Neural progenitor cell (in vitro differentiated cells): ENCODE results near the gene RELL2. TPM values are rescaled to one million over a fixed set of nuclear protein-coding genes. Genes with fewer than 3 reads are reported as not detected.

ENCODE experiments used
- DNase-seq: peaks from one replicate; pipeline ENCODE4 v3.0.0-alpha.2; 2016; ENCODE audit warnings: low spot score
- H2AFZ ChIP-seq: fragments of 200-600 bp; sonication (generic); replicated peaks from 2 replicates; pipeline ENCODE4 v1.6.1; 2016; ENCODE audit warnings: antibody characterized with exemption
- H3F3A ChIP-seq: fragments of 200-600 bp; sonication (generic); 2 replicates; pipeline ENCODE4 v1.6.1; 2016; ENCODE audit warnings: antibody characterized with exemption, low read depth
- H3K27ac ChIP-seq: fragments of 200-600 bp; sonication (generic); 2 replicates; pipeline ENCODE4 v1.5.1; 2016; ENCODE audit warnings: mild to moderate bottlenecking
- H3K27me3 ChIP-seq: fragments of 200-600 bp; sonication (generic); 2 replicates; pipeline ENCODE4 v1.6.1; 2016; ENCODE audit warnings: mild to moderate bottlenecking, moderate library complexity
- H3K36me3 ChIP-seq: fragments of 200-600 bp; sonication (generic); 2 replicates; pipeline ENCODE4 v1.5.1; 2016
- H3K4me1 ChIP-seq: fragments of 200-600 bp; sonication (generic); 2 replicates; pipeline ENCODE4 v1.6.1; 2016; ENCODE audit warnings: mixed run types
- H3K4me2 ChIP-seq: fragments of 200-600 bp; sonication (generic); 2 replicates; pipeline ENCODE4 v1.6.1; 2016
- H3K4me3 ChIP-seq: fragments of 200-600 bp; sonication (generic); 2 replicates; pipeline ENCODE4 v1.5.1; 2016
- H3K79me2 ChIP-seq: fragments of 200-600 bp; sonication (generic); 2 replicates; pipeline ENCODE4 v1.6.1; 2016; ENCODE audit warnings: low read depth
- H3K9ac ChIP-seq: fragments of 200-600 bp; sonication (generic); 2 replicates; pipeline ENCODE4 v1.6.1; 2016
- H3K9me3 ChIP-seq: fragments of 200-600 bp; sonication (generic); 2 replicates; pipeline ENCODE4 v1.5.1; 2016; ENCODE audit warnings: low read depth
- H4K20me1 ChIP-seq: fragments of 200-600 bp; sonication (generic); 2 replicates; pipeline ENCODE4 v1.6.1; 2016; ENCODE audit warnings: low read depth
- H3K27ac Mint-ChIP-seq: 3 replicates; pipeline ENCODE4 v1.8.0; 2021; ENCODE audit warnings: mixed read lengths
- H3K27me3 Mint-ChIP-seq: 2 replicates; pipeline ENCODE4 v1.8.0; 2022; ENCODE audit warnings: low read depth, mild to moderate bottlenecking, inconsistent platforms, moderate library complexity, mixed read lengths; ENCODE audit not compliant: insufficient read depth
- H3K36me3 Mint-ChIP-seq: 3 replicates; pipeline ENCODE4 v1.8.0; 2021; ENCODE audit warnings: mixed read lengths
- H3K4me1 Mint-ChIP-seq: 3 replicates; pipeline ENCODE4 v1.8.0; 2021; ENCODE audit warnings: mixed read lengths
- H3K4me3 Mint-ChIP-seq: 3 replicates; pipeline ENCODE4 v1.8.0; 2021; ENCODE audit warnings: mild to moderate bottlenecking, moderate library complexity, mixed read lengths
- H3K9me3 Mint-ChIP-seq: 3 replicates; pipeline ENCODE4 v1.8.0; 2020; ENCODE audit warnings: mixed read lengths
- CTCF ChIP-seq: fragments of 200-600 bp; sonication (generic); IDR thresholded peaks from 2 replicates; pipeline ENCODE4 v1.5.1; 2017; ENCODE audit warnings: antibody characterized with exemption, mild to moderate bottlenecking
- EZH2 ChIP-seq: fragments of 200-600 bp; sonication (generic); IDR thresholded peaks from 2 replicates; pipeline ENCODE4 v1.6.1; 2017; ENCODE audit warnings: antibody characterized with exemption, mild to moderate bottlenecking, moderate library complexity
- EZH2phosphoT487 ChIP-seq: fragments of 200-600 bp; sonication (generic); IDR thresholded peaks from 2 replicates; pipeline ENCODE4 v1.6.1; 2017; ENCODE audit warnings: antibody characterized with exemption
- total RNA-seq: library from RNA; depleted of rRNA; stranded (reverse); fragments of >200 nt; gene quantifications from 2 replicates; pipeline ENCODE4 v1.2.3, GENCODE V29; 2015; ENCODE audit warnings: low replicate concordance

The RELL2 gene
- total RNA-seq, 1 donor from 2014 or later: 0.30 TPM

- no peaks in the 10 kb centered on the region for H3K9me3 Mint-ChIP-seq
- Histone ChIP-seq H3K27ac (no peak overlapping the region), H2AFZ (no peak overlapping the region), H4K20me1 (peaks cover 9% of the 10 kb centered on the region), H3K4me1 (peaks cover 40% of the 10 kb centered on the region), H3K9ac (no peak overlapping the region), H3K79me2 (peaks cover 100% of the 10 kb centered on the region), H3K9me3 (no peaks in the 10 kb centered on the region), H3F3A (peaks cover 30% of the 10 kb centered on the region), H3K36me3 (no peaks in the 10 kb centered on the region), H3K4me2 (peak overlapping the region; percentile 61), H3K4me3 (peak overlapping the region; percentile 12), H3K27me3 (no peaks in the 10 kb centered on the region)
- H3K36me3 Mint-ChIP-seq: peaks cover 14% of the 10 kb centered on the region
- H3K4me1 Mint-ChIP-seq: peaks cover 35% of the 10 kb centered on the region
- no peak for DNase-seq
- H3K27ac Mint-ChIP-seq: no peak overlapping the region
- TF ChIP-seq EZH2phosphoT487: no peak
- no peak for TF ChIP-seq CTCF
- TF ChIP-seq EZH2: no peak
- peaks cover 5% of the 10 kb centered on the region for H3K27me3 Mint-ChIP-seq
- no peak overlapping the region for H3K4me3 Mint-ChIP-seq
These were observed 23.5 kb upstream of the RELL2 start for GRCh38 chr5:141613344-141613743.

DNA sequence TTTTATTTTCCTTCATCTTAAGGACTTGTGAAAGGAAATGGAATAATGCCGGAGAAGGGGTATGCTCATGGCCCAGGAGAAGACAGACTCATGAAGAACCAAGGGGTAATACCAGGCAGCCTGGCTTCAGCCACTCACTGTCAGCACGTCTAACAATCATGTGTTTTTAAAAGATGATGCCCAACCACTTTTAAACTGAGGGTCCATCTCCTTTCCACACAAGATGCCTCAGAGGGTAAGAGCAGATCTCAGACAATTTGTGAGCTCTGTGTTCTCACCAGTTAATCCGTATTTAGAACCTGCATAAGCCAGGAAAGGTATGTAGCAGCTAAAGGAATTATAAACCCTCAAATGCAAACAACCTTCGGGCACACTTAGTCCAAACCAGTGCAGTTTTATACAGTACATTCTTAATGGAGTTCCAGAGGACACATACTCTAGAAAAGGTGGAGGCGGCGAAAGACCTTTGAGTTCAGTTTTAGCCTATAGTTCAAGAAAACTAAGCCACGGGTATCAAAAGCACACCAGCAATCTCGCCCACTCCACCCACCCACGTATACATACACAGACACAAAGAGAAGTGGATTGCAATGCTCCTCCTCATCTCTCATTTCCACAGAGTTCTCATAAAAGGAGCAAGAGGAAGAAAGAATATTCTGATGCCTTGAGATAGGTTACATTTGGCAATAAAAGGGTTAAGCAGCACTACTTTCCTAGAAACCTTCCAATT lies 20.6 kb upstream of the RELL2 start:
- Histone ChIP-seq H2AFZ (no peak overlapping the region), H3K36me3 (no peaks in the 10 kb centered on the region), H3K79me2 (peaks cover 74% of the 10 kb centered on the region), H3K4me3 (peak overlapping the region; percentile 99), H4K20me1 (peaks cover 9% of the 10 kb centered on the region), H3K9me3 (no peaks in the 10 kb centered on the region), H3K27ac (no peak overlapping the region), H3K4me1 (peaks cover 40% of the 10 kb centered on the region), H3K9ac (no peak overlapping the region), H3K27me3 (no peaks in the 10 kb centered on the region), H3F3A (peaks cover 45% of the 10 kb centered on the region), H3K4me2 (peak overlapping the region; percentile 94)
- TF ChIP-seq EZH2phosphoT487: no peak
- TF ChIP-seq EZH2: no peak
- no peak for TF ChIP-seq CTCF
- Mint-ChIP-seq H3K4me3 (peak overlapping the region; percentile 92), H3K36me3 (peaks cover 11% of the 10 kb centered on the region), H3K4me1 (peaks cover 35% of the 10 kb centered on the region), H3K9me3 (no peaks in the 10 kb centered on the region), H3K27ac (no peak overlapping the region), H3K27me3 (peaks cover 5% of the 10 kb centered on the region)
- no peak for DNase-seq

DNA sequence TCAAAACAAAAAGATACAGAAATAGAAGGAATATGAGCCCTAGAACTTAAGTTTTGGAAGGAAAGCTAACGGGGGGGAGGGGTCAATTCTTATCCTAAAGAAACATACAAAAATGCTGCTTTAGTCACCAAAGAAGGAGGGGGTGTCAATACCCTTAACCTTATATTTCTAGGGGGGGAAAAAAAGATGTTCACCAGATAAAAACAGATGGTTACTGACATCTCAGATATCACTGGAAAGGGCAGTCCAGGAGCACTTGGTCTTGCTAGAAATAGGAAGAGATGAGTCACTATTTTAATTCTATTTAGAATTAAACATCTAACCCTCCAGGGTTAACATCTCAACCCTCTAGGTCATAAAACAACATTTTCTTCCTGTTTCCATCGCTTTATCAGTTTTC lies 19.7 kb upstream of the RELL2 start:
- Mint-ChIP-seq H3K27ac (no peak overlapping the region), H3K9me3 (no peaks in the 10 kb centered on the region), H3K4me3 (peak overlapping the region; percentile 92), H3K36me3 (peaks cover 19% of the 10 kb centered on the region), H3K27me3 (peaks cover 5% of the 10 kb centered on the region), H3K4me1 (peaks cover 32% of the 10 kb centered on the region)
- Histone ChIP-seq H3K4me3 (peak overlapping the region; percentile 99), H3F3A (peaks cover 37% of the 10 kb centered on the region), H3K36me3 (no peaks in the 10 kb centered on the region), H3K9ac (no peak overlapping the region), H2AFZ (no peak overlapping the region), H3K79me2 (peaks cover 64% of the 10 kb centered on the region), H3K27ac (no peak overlapping the region), H4K20me1 (peaks cover 9% of the 10 kb centered on the region), H3K4me1 (peaks cover 40% of the 10 kb centered on the region), H3K9me3 (no peaks in the 10 kb centered on the region), H3K27me3 (no peaks in the 10 kb centered on the region), H3K4me2 (peak overlapping the region; percentile 94)
- no peak for TF ChIP-seq EZH2phosphoT487
- no peak for TF ChIP-seq EZH2
- no peak for DNase-seq

DNA sequence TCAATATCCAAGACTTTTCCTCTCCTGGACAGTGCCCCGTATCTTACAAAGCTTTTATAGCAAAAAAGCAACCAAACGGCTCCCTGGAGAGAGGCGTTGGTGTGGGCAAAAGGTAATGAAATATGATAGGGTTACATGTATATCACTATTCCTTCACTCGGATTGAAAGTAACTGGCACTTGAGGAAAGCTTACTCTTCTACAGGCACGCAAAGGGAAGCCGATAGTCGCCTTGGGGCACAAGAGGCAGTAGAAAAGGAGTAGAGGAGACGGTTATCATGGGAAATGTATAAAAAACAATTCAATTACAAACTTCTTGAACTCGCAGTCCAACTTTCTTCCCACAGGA lies 19.1 kb upstream of the RELL2 start:
- H3K4me1 ChIP-seq: peaks cover 40% of the 10 kb centered on the region
- H3K79me2 ChIP-seq: peaks cover 59% of the 10 kb centered on the region
- H4K20me1 ChIP-seq: peaks cover 9% of the 10 kb centered on the region
- Mint-ChIP-seq H3K27ac (no peak overlapping the region), H3K4me3 (peak overlapping the region; percentile 92), H3K27me3 (peaks cover 5% of the 10 kb centered on the region), H3K36me3 (peaks cover 19% of the 10 kb centered on the region), H3K9me3 (no peaks in the 10 kb centered on the region), H3K4me1 (peaks cover 32% of the 10 kb centered on the region)
- no peaks in the 10 kb centered on the region for H3K36me3 ChIP-seq
- H3K27me3 ChIP-seq: no peaks in the 10 kb centered on the region
- DNase-seq: peak; percentile 18
- H3K27ac ChIP-seq: no peak overlapping the region
- peak overlapping the region; percentile 73 for H3K9ac ChIP-seq
- peak overlapping the region; percentile 99 for H3K4me3 ChIP-seq
- peak overlapping the region; percentile 94 for H3K4me2 ChIP-seq
- no peaks in the 10 kb centered on the region for H3K9me3 ChIP-seq
- TF ChIP-seq EZH2phosphoT487 (no peak), EZH2 (no peak), CTCF (no peak)
- H2AFZ ChIP-seq: no peak overlapping the region
- H3F3A ChIP-seq: peaks cover 36% of the 10 kb centered on the region
